HG02885 (cell line): ENCODE measurements around the gene IPPK.

Experiments used
- ATAC-seq: cut with Tn5 transposase; IDR thresholded peaks from one replicate; pipeline ENCODE4 v1.9.1; 2021; ENCODE audit warnings: mild to moderate bottlenecking; ENCODE audit not compliant: unreplicated experiment, poor library complexity

Gene IPPK

GRCh38 chr9:92696619-92697018 lies 26.7 kb upstream of the IPPK start:
- ATAC-seq: no peak

- no peak for ATAC-seq
These were observed 17.0 kb upstream of the IPPK start for GRCh38 chr9:92686954-92687353.

GRCh38 chr9:92685022-92685421 lies 15.1 kb upstream of the IPPK start:
- no peak for ATAC-seq

GRCh38 chr9:92682269-92682668 lies 12.3 kb upstream of the IPPK start:
- ATAC-seq: no peak

- no peak for ATAC-seq
These were observed 10.5 kb upstream of the IPPK start for GRCh38 chr9:92680166-92681119.

GRCh38 chr9:92679413-92680165 lies 9.7 kb upstream of the IPPK start:
- no peak for ATAC-seq

GRCh38 chr9:92671323-92671722 lies 1.4 kb upstream of the IPPK start:
- no peak for ATAC-seq

GRCh38 chr9:92669527-92669889 lies 423 bp downstream of the IPPK start:
- peak; percentile 6 for ATAC-seq

- ATAC-seq: no peak
These were observed 995 bp downstream of the IPPK start for GRCh38 chr9:92668746-92669526.

GRCh38 chr9:92666912-92667532 lies 2.9 kb downstream of the IPPK start:
- no peak for ATAC-seq

- ATAC-seq: no peak
These were observed 3.7 kb downstream of the IPPK start for GRCh38 chr9:92666236-92666635.

GRCh38 chr9:92665836-92666235 lies 4.1 kb downstream of the IPPK start:
- ATAC-seq: no peak

GRCh38 chr9:92664394-92665152 lies 5.4 kb downstream of the IPPK start:
- no peak for ATAC-seq

- ATAC-seq: no peak
These were observed 6.0 kb downstream of the IPPK start for GRCh38 chr9:92663951-92664350.

- ATAC-seq: no peak
These were observed 6.8 kb downstream of the IPPK start for GRCh38 chr9:92663126-92663525.

- no peak for ATAC-seq
These were observed 8.2 kb downstream of the IPPK start for GRCh38 chr9:92661743-92662142.

- ATAC-seq: no peak
These were observed 8.8 kb downstream of the IPPK start for GRCh38 chr9:92661127-92661526.

- ATAC-seq: no peak
These were observed 9.7 kb downstream of the IPPK start for GRCh38 chr9:92660266-92660665.

- no peak for ATAC-seq
These were observed 10.3 kb downstream of the IPPK start for GRCh38 chr9:92659601-92660000.

- no peak for ATAC-seq
These were observed 11.3 kb downstream of the IPPK start for GRCh38 chr9:92658611-92659010.
